T-cell (primary cell): ENCODE results near the gene POU3F1. TPM values are rescaled to one million over a fixed set of nuclear protein-coding genes. Genes with fewer than 3 reads are reported as not detected.

Experiments
- ATAC-seq, 4 experiments: fragments of 200-7000 bp in 3 of 4; fragments of 150-1000 bp in 1 of 4; cut with Tn5 transposase; replicated peaks in 1 of 4; 1 replicate in 3 of 4; 2 replicates in 1 of 4; pipeline ENCODE4 v1.10.0; 2021; ENCODE audit warnings: moderate library complexity in 3 of 4, mild to moderate bottlenecking in 2 of 4, moderate number of reproducible peaks in 1 of 4
- CTCF ChIA-PET, 2 donors: fragments of 300-600 bp; sonication (Branson Sonifier 250); formaldehyde crosslinking; loops; one replicate each; lab custom pipeline; 2022; ENCODE audit warnings: antibody characterized with exemption in 2 of 2; lab: Charles Lee
- POLR2A ChIA-PET, 2 donors: fragments of 300-600 bp; sonication (Branson Sonifier 250); formaldehyde crosslinking; loops; one replicate each; lab custom pipeline; 2022; ENCODE audit warnings: antibody characterized with exemption in 2 of 2; lab: Charles Lee
- DNase-seq, 35 experiments: peaks; one replicate each; pipeline versions ENCODE4 v3.0.0 to v3.0.0-alpha.2; 2013 to 2023
- H3K27ac ChIP-seq: one replicate; pipeline ENCODE4 v1.5.1; 2013; ENCODE audit warnings: low read length
- H3K27me3 ChIP-seq, 2 experiments: replicated peaks in 1 of 2; 1 replicate in 1 of 2; 2 replicates in 1 of 2; pipeline versions ENCODE4 v1.6.1 to v1.7.0; 2013; ENCODE audit warnings: low read length in 1 of 2, mixed read lengths in 1 of 2; ENCODE audit not compliant: control insufficient read depth in 2 of 2, insufficient read depth in 2 of 2; ENCODE audit errors: extremely low read depth in 1 of 2
- H3K36me3 ChIP-seq, 2 donors: 1 replicate in 1 of 2; 2 replicates in 1 of 2; pipeline versions ENCODE4 v1.6.1 to v1.7.0; 2013; ENCODE audit warnings: low read length in 1 of 2; ENCODE audit not compliant: control insufficient read depth in 2 of 2, insufficient read depth in 1 of 2; ENCODE audit errors: extremely low read depth in 1 of 2
- H3K4me1 ChIP-seq, 2 experiments: 1 replicate in 1 of 2; 2 replicates in 1 of 2; pipeline versions ENCODE4 v1.6.1 to v1.7.0; 2013; ENCODE audit warnings: low read length in 2 of 2, mixed read lengths in 1 of 2; ENCODE audit not compliant: insufficient read depth in 2 of 2, control insufficient read depth in 1 of 2; ENCODE audit errors: extremely low read depth in 1 of 2
- H3K4me3 ChIP-seq, 2 donors: 1 replicate in 1 of 2; 2 replicates in 1 of 2; pipeline versions ENCODE4 v1.5.1 to v1.7.0; 2013; ENCODE audit warnings: mild to moderate bottlenecking in 2 of 2, low read length in 1 of 2, moderate library complexity in 1 of 2; ENCODE audit not compliant: control insufficient read depth in 1 of 2; ENCODE audit errors: extremely low read depth in 1 of 2
- H3K9me3 ChIP-seq: 2 replicates; pipeline ENCODE4 v1.7.0; 2013
- H3K27ac Mint-ChIP-seq, 2 donors: one replicate each; pipeline ENCODE4 v1.8.0; 2020 to 2021; ENCODE audit warnings: mild to moderate bottlenecking in 2 of 2, mixed read lengths in 2 of 2
- H3K27me3 Mint-ChIP-seq, 2 donors: one replicate each; pipeline ENCODE4 v1.8.0; 2021 to 2022; ENCODE audit warnings: mixed read lengths in 2 of 2
- H3K36me3 Mint-ChIP-seq: one replicate; pipeline ENCODE4 v1.8.0; 2021; ENCODE audit warnings: mixed read lengths
- H3K4me1 Mint-ChIP-seq, 3 donors: one replicate each; pipeline ENCODE4 v1.8.0; 2020 to 2022; ENCODE audit warnings: mixed read lengths in 3 of 3, mild to moderate bottlenecking in 1 of 3
- H3K4me3 Mint-ChIP-seq, 3 donors: one replicate each; pipeline ENCODE4 v1.8.0; 2020 to 2022; ENCODE audit warnings: mild to moderate bottlenecking in 3 of 3, mixed read lengths in 3 of 3, moderate library complexity in 3 of 3
- H3K9me3 Mint-ChIP-seq, 3 donors: one replicate each; pipeline ENCODE4 v1.8.0; 2020 to 2022; ENCODE audit warnings: mixed read lengths in 3 of 3
- WGBS: methylation state at CpG from one replicate; pipeline ENCODE4 v1.1.5; 2013; ENCODE audit warnings: missing lambda C conversion rate; ENCODE audit not compliant: insufficient coverage; 5-methylcytosine and 5-hydroxymethylcytosine counted together
- total RNA-seq, 35 experiments: library from RNA in 6 of 35; stranded (reverse) in 6 of 35; fragments of 120-200 nt in 1 of 35; gene quantifications; one replicate each; pipeline versions ENCODE4 v1.2.1 to v1.2.4 and lab custom pipeline; 2013 to 2026

The POU3F1 gene
- total RNA-seq, 5 donors from 2014 or later (not counting 1 experiment from before 2014, with no cell fraction given): 0.28 to 0.72 (median 0.64) TPM

GRCh38 chr1:38084113-38084512, 37.5 kb upstream of the POU3F1 start:
- H3K27ac Mint-ChIP-seq: no peak overlapping the region
- Histone ChIP-seq H3K9me3 (no peaks in the 10 kb centered on the region), H3K36me3 (no peaks in the 10 kb centered on the region), H3K27ac (no peak overlapping the region), H3K4me3 (no peak overlapping the region), H3K27me3 (peaks cover 0 to 26% of the 10 kb centered on the region in 2 experiments), H3K4me1 (no peaks in the 10 kb centered on the region)
- H3K27me3 Mint-ChIP-seq: peaks cover 0 to 4% of the 10 kb centered on the region in 2 donors
- POLR2A ChIA-PET: no interaction called here
- H3K4me1 Mint-ChIP-seq: no peaks in the 10 kb centered on the region
- no peaks in the 10 kb centered on the region for H3K36me3 Mint-ChIP-seq
- DNase-seq (no peak), ATAC-seq (no peak)
- H3K4me3 Mint-ChIP-seq: no peak overlapping the region
- CTCF ChIA-PET: no interaction called here
- WGBS: 92% methylated on average over 2 of the region's 2 CpGs
- H3K9me3 Mint-ChIP-seq: no peaks in the 10 kb centered on the region

GRCh38 chr1:38083541-38083940, 36.9 kb upstream of the POU3F1 start:
- no peaks in the 10 kb centered on the region for H3K36me3 Mint-ChIP-seq
- Histone ChIP-seq H3K4me3 (no peak overlapping the region), H3K4me1 (no peaks in the 10 kb centered on the region), H3K36me3 (no peaks in the 10 kb centered on the region), H3K9me3 (no peaks in the 10 kb centered on the region), H3K27me3 (peaks cover 0 to 26% of the 10 kb centered on the region in 2 experiments), H3K27ac (no peak overlapping the region)
- H3K9me3 Mint-ChIP-seq: no peaks in the 10 kb centered on the region
- DNase-seq (no peak), ATAC-seq (no peak)
- H3K27ac Mint-ChIP-seq: no peak overlapping the region
- H3K4me3 Mint-ChIP-seq: no peak overlapping the region
- ChIA-PET CTCF (no interaction called here), POLR2A (no interaction called here)
- 87% methylated on average over 4 of the region's 7 CpGs for WGBS
- peaks cover 0 to 4% of the 10 kb centered on the region in 2 donors for H3K27me3 Mint-ChIP-seq
- no peaks in the 10 kb centered on the region for H3K4me1 Mint-ChIP-seq

GRCh38 chr1:38082769-38083263, 36.2 kb upstream of the POU3F1 start:
- Histone ChIP-seq H3K36me3 (no peaks in the 10 kb centered on the region), H3K9me3 (no peaks in the 10 kb centered on the region), H3K4me1 (no peaks in the 10 kb centered on the region), H3K27ac (no peak overlapping the region), H3K27me3 (peaks cover 0 to 22% of the 10 kb centered on the region in 2 experiments), H3K4me3 (no peak overlapping the region)
- WGBS: no CpG with 5 or more reads among the region's 3 CpGs
- Mint-ChIP-seq H3K27ac (no peak overlapping the region), H3K4me1 (no peaks in the 10 kb centered on the region), H3K4me3 (no peak overlapping the region), H3K27me3 (peaks cover 0 to under 1% of the 10 kb centered on the region in 2 donors), H3K36me3 (no peaks in the 10 kb centered on the region), H3K9me3 (no peaks in the 10 kb centered on the region)
- DNase-seq: no peak
- no peak for ATAC-seq
- ChIA-PET POLR2A (interaction anchor here in 1 of 2 donors (0.5 kb wide), 1 partner anchor 771 kb away, joined by 3 read pairs; no protein-coding TSS in a partner anchor), CTCF (no interaction called here)

GRCh38 chr1:38079019-38079418, 32.4 kb upstream of the POU3F1 start:
- Histone ChIP-seq H3K27me3 (peaks cover 0 to 14% of the 10 kb centered on the region in 2 experiments), H3K4me1 (no peaks in the 10 kb centered on the region), H3K9me3 (no peaks in the 10 kb centered on the region), H3K27ac (no peak overlapping the region), H3K4me3 (no peak overlapping the region), H3K36me3 (no peaks in the 10 kb centered on the region)
- H3K27me3 Mint-ChIP-seq: peaks cover 11% of the 10 kb centered on the region in 2 donors
- WGBS: 87% methylated on average over 3 of the region's 4 CpGs
- POLR2A ChIA-PET: no interaction called here
- ATAC-seq (no peak), DNase-seq (no peak)
- H3K4me3 Mint-ChIP-seq: no peak overlapping the region
- no peaks in the 10 kb centered on the region for H3K36me3 Mint-ChIP-seq
- H3K27ac Mint-ChIP-seq: no peak overlapping the region
- CTCF ChIA-PET: no interaction called here
- no peaks in the 10 kb centered on the region for H3K4me1 Mint-ChIP-seq
- H3K9me3 Mint-ChIP-seq: no peaks in the 10 kb centered on the region

- DNase-seq (no peak), ATAC-seq (no peak)
- Mint-ChIP-seq H3K9me3 (no peaks in the 10 kb centered on the region), H3K36me3 (no peaks in the 10 kb centered on the region), H3K27ac (no peak overlapping the region), H3K4me3 (no peak overlapping the region), H3K27me3 (peaks cover 16 to 19% of the 10 kb centered on the region in 2 donors), H3K4me1 (no peaks in the 10 kb centered on the region)
- no CpG with 5 or more reads among the region's 3 CpGs for WGBS
- ChIA-PET POLR2A (no interaction called here), CTCF (interaction anchor here in 1 of 2 donors (0.7 kb wide), 1 partner anchor 487 kb away, joined by 3 read pairs; no protein-coding TSS in a partner anchor)
- Histone ChIP-seq H3K4me1 (no peaks in the 10 kb centered on the region), H3K27me3 (peaks cover 0 to 19% of the 10 kb centered on the region in 2 experiments), H3K4me3 (no peak overlapping the region), H3K36me3 (no peaks in the 10 kb centered on the region), H3K9me3 (no peaks in the 10 kb centered on the region), H3K27ac (no peak overlapping the region)
These were observed 31.0 kb upstream of the POU3F1 start for GRCh38 chr1:38077523-38078147.

- Histone ChIP-seq H3K27me3 (peaks cover 0 to 19% of the 10 kb centered on the region in 2 experiments), H3K36me3 (no peaks in the 10 kb centered on the region), H3K4me3 (no peak overlapping the region), H3K4me1 (no peaks in the 10 kb centered on the region), H3K9me3 (no peaks in the 10 kb centered on the region), H3K27ac (no peak overlapping the region)
- H3K27me3 Mint-ChIP-seq: peaks cover 16 to 22% of the 10 kb centered on the region in 2 donors
- H3K4me1 Mint-ChIP-seq: no peaks in the 10 kb centered on the region
- ATAC-seq (no peak), DNase-seq (no peak)
- 69% methylated on average over 2 of the region's 6 CpGs for WGBS
- H3K36me3 Mint-ChIP-seq: no peaks in the 10 kb centered on the region
- H3K27ac Mint-ChIP-seq: no peak overlapping the region
- no peak overlapping the region for H3K4me3 Mint-ChIP-seq
- CTCF ChIA-PET: no interaction called here
- H3K9me3 Mint-ChIP-seq: no peaks in the 10 kb centered on the region
- POLR2A ChIA-PET: no interaction called here
These were observed 29.9 kb upstream of the POU3F1 start for GRCh38 chr1:38076455-38076854.
